Astrocyte (in vitro differentiated cells and primary cell): Measurements from ENCODE around the gene CHIC2.

Experiments used
- EZH2 ChIP-seq: IDR thresholded peaks from 2 replicates; pipeline ENCODE4 v1.6.1; 2012; ENCODE audit warnings: mild to moderate bottlenecking, low read length, inconsistent platforms; ENCODE audit not compliant: insufficient read depth
- TF ChIP-seq, protein P1 (sequence below): IDR thresholded peaks from 2 replicates; pipeline ENCODE4 v1.5.1; 2011; ENCODE audit warnings: low read depth, mild to moderate bottlenecking, inconsistent platforms, low read length, moderate library complexity; ENCODE audit not compliant: insufficient read depth

- TF ChIP-seq, protein P1, sequence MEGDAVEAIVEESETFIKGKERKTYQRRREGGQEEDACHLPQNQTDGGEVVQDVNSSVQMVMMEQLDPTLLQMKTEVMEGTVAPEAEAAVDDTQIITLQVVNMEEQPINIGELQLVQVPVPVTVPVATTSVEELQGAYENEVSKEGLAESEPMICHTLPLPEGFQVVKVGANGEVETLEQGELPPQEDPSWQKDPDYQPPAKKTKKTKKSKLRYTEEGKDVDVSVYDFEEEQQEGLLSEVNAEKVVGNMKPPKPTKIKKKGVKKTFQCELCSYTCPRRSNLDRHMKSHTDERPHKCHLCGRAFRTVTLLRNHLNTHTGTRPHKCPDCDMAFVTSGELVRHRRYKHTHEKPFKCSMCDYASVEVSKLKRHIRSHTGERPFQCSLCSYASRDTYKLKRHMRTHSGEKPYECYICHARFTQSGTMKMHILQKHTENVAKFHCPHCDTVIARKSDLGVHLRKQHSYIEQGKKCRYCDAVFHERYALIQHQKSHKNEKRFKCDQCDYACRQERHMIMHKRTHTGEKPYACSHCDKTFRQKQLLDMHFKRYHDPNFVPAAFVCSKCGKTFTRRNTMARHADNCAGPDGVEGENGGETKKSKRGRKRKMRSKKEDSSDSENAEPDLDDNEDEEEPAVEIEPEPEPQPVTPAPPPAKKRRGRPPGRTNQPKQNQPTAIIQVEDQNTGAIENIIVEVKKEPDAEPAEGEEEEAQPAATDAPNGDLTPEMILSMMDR, result no peak
- no peak for TF ChIP-seq EZH2
These were observed 78.3 kb downstream of the CHIC2 start for GRCh38 chr4:53986062-53986461.
